Epithelial cell of prostate (primary cell): ENCODE data around the gene DOCK11.

Experiments
- DNase-seq: peaks from one replicate; pipeline ENCODE4 v3.0.0-alpha.2; 2011; ENCODE audit warnings: low read depth, low spot score
- H3K27ac ChIP-seq: fragments of 450-650 bp; 2 replicates; pipeline ENCODE4 v1.5.1; 2017; ENCODE audit warnings: mild to moderate bottlenecking

DOCK11 gene

GRCh38 chrX:118525174-118525730, 29.6 kb downstream of the DOCK11 start:
- DNase-seq, result no peak
- no peak overlapping the region for H3K27ac ChIP-seq

- H3K27ac ChIP-seq, result no peak overlapping the region
- no peak for DNase-seq
Measured at GRCh38 chrX:118526149-118526548, 30.5 kb downstream of the DOCK11 start.

GRCh38 chrX:118528071-118528737, 32.6 kb downstream of the DOCK11 start:
- DNase-seq, result no peak
- no peak overlapping the region for H3K27ac ChIP-seq

GRCh38 chrX:118530219-118530911, 34.8 kb downstream of the DOCK11 start:
- no peak for DNase-seq
- H3K27ac ChIP-seq, result no peak overlapping the region

GRCh38 chrX:118534716-118535493, 39.3 kb downstream of the DOCK11 start:
- H3K27ac ChIP-seq, result no peak overlapping the region
- DNase-seq, result no peak

- no peak overlapping the region for H3K27ac ChIP-seq
- no peak for DNase-seq
Measured at GRCh38 chrX:118536204-118536603, 40.6 kb downstream of the DOCK11 start.

- no peak overlapping the region for H3K27ac ChIP-seq
- DNase-seq, result no peak
Measured at GRCh38 chrX:118536687-118537461, 41.3 kb downstream of the DOCK11 start.

- no peak overlapping the region for H3K27ac ChIP-seq
- DNase-seq, result no peak
Measured at GRCh38 chrX:118538386-118538785, 42.8 kb downstream of the DOCK11 start.

GRCh38 chrX:118540342-118540741, 44.7 kb downstream of the DOCK11 start:
- H3K27ac ChIP-seq, result no peak overlapping the region

GRCh38 chrX:118541482-118541881, 45.9 kb downstream of the DOCK11 start:
- no peak overlapping the region for H3K27ac ChIP-seq
- DNase-seq, result no peak

More at GRCh38 chrX:118540342-118540741, 44.7 kb downstream of the DOCK11 start:
- no peak for DNase-seq

GRCh38 chrX:118545510-118545909, 49.9 kb downstream of the DOCK11 start:
- DNase-seq, result no peak
- no peak overlapping the region for H3K27ac ChIP-seq

GRCh38 chrX:118548841-118549240, 53.2 kb downstream of the DOCK11 start:
- no peak overlapping the region for H3K27ac ChIP-seq
- no peak for DNase-seq

GRCh38 chrX:118550792-118551191, 55.2 kb downstream of the DOCK11 start:
- H3K27ac ChIP-seq, result peak overlapping the region; percentile 9
- no peak for DNase-seq

GRCh38 chrX:118551426-118551825, 55.8 kb downstream of the DOCK11 start:
- H3K27ac ChIP-seq, result peak overlapping the region; percentile 9
- DNase-seq, result no peak

GRCh38 chrX:118552121-118552900, 56.7 kb downstream of the DOCK11 start:
- peak; percentile 46 for DNase-seq
- no peak overlapping the region for H3K27ac ChIP-seq

GRCh38 chrX:118553042-118553710, 57.6 kb downstream of the DOCK11 start:
- no peak overlapping the region for H3K27ac ChIP-seq
- DNase-seq, result no peak

GRCh38 chrX:118554511-118554910, 58.9 kb downstream of the DOCK11 start:
- DNase-seq, result no peak
- H3K27ac ChIP-seq, result no peak overlapping the region

- no peak for DNase-seq
- H3K27ac ChIP-seq, result no peak overlapping the region
Measured at GRCh38 chrX:118558926-118559325, 63.3 kb downstream of the DOCK11 start.

- no peak for DNase-seq
- no peak overlapping the region for H3K27ac ChIP-seq
Measured at GRCh38 chrX:118560489-118560888, 64.9 kb downstream of the DOCK11 start.
